Keratinocyte (primary cell): ENCODE measurements around the gene TMEM87A.

Source experiments
- CTCF ChIP-seq, 3 experiments: IDR thresholded peaks in 1 of 3; conservative IDR thresholded peaks in 1 of 3; optimal IDR thresholded peaks in 1 of 3; 2 replicates in 2 of 3; 3 replicates in 1 of 3; pipeline versions ENCODE3 to v1.5.1; 2011; ENCODE audit warnings: low read length in 3 of 3, mild to moderate bottlenecking in 3 of 3, moderate library complexity in 2 of 3, control low read depth in 1 of 3, inconsistent platforms in 1 of 3; ENCODE audit not compliant: insufficient read depth in 2 of 3; ENCODE audit errors: extremely low read depth in 1 of 3
- EZH2 ChIP-seq: IDR thresholded peaks from one replicate; pipeline ENCODE4 v1.6.1; 2012; ENCODE audit warnings: inconsistent platforms, mild to moderate bottlenecking, low read length, moderate library complexity

GRCh38 chr15:42282926-42283325 lies 9.7 kb upstream of the TMEM87A start:
- no peak for TF ChIP-seq CTCF (optimal IDR thresholded peaks at IDR 0.05 in 1 of 3, IDR thresholded peaks at IDR 0.05 in 1 of 3, conservative IDR thresholded peaks at IDR 0.05 in 1 of 3; ENCODE audit: extremely low read depth in 1 of 3, insufficient read depth in 2 of 3, low read length in 3 of 3)
- no peak for TF ChIP-seq EZH2
